H1 (cell line): ENCODE measurements around the gene KCNMA1.

Experiments used
- CHD2 ChIP-seq: IDR thresholded peaks from 2 replicates; pipeline ENCODE4 v1.6.1; 2012; ENCODE audit warnings: low read length, improper control_type of control experiment
- CREB1 ChIP-seq: IDR thresholded peaks from 2 replicates; pipeline ENCODE4 v1.6.1; 2012; ENCODE audit warnings: inconsistent platforms
- HDAC6 ChIP-seq: IDR thresholded peaks from one replicate; pipeline ENCODE4 v1.7.1; 2012; ENCODE audit warnings: low read depth, mild to moderate bottlenecking, inconsistent platforms, low read length, moderate library complexity
- JUND ChIP-seq: IDR thresholded peaks from 2 replicates; pipeline ENCODE4 v1.6.1; 2011; ENCODE audit warnings: mild to moderate bottlenecking, improper control_type of control experiment, low read length
- MAX ChIP-seq: IDR thresholded peaks from 2 replicates; pipeline ENCODE4 v1.6.1; 2012; ENCODE audit warnings: inconsistent platforms
- PHF8 ChIP-seq: fragments of 200-600 bp; sonication (generic); conservative IDR thresholded peaks from 2 replicates; pipeline ENCODE4 v1.7.1; 2012; ENCODE audit warnings: low read depth, mild to moderate bottlenecking, inconsistent platforms, low read length, moderate library complexity
- POLR2A ChIP-seq, 2 experiments: IDR thresholded peaks; 1 replicate in 1 of 2; 2 replicates in 1 of 2; pipeline ENCODE4 v1.6.1; 2011; ENCODE audit warnings: low read depth in 2 of 2, low read length in 2 of 2, mild to moderate bottlenecking in 2 of 2; ENCODE audit errors: control extremely low read depth in 1 of 2
- TEAD4 ChIP-seq: IDR thresholded peaks from 2 replicates; pipeline ENCODE4 v1.6.1; 2012; ENCODE audit warnings: low read depth, low read length, inconsistent platforms, mixed read lengths
- TF ChIP-seq, protein P1 (sequence below), 3 experiments: IDR thresholded peaks; 1 replicate in 2 of 3; 2 replicates in 1 of 3; pipeline versions ENCODE4 v1.5.1 to v1.6.1; 2011; ENCODE audit warnings: low read length in 3 of 3, mild to moderate bottlenecking in 3 of 3, inconsistent platforms in 2 of 3, low read depth in 1 of 3, moderate library complexity in 1 of 3; ENCODE audit not compliant: insufficient read depth in 1 of 3; ENCODE audit errors: control extremely low read depth in 1 of 3
- TF ChIP-seq, protein P2 (sequence below): fragments of 300-600 bp; sonication (generic); IDR thresholded peaks from 2 replicates; pipeline ENCODE4 v1.7.1; 2012; ENCODE audit warnings: low read length, moderate library complexity, mild to moderate bottlenecking, inconsistent platforms; ENCODE audit not compliant: insufficient replicate concordance
- TF ChIP-seq, protein P3 (sequence below): IDR thresholded peaks from 2 replicates; pipeline ENCODE4 v1.6.1; 2011; ENCODE audit warnings: low read depth, mild to moderate bottlenecking, low read length; ENCODE audit not compliant: insufficient read depth
- TF ChIP-seq, protein P4 (sequence below): IDR thresholded peaks from 2 replicates; pipeline ENCODE4 v1.6.1; 2012; ENCODE audit warnings: low read length, inconsistent platforms

GRCh38 chr10:76946270-76946669, 691.3 kb downstream of the KCNMA1 start:
- TF ChIP-seq, protein P1, sequence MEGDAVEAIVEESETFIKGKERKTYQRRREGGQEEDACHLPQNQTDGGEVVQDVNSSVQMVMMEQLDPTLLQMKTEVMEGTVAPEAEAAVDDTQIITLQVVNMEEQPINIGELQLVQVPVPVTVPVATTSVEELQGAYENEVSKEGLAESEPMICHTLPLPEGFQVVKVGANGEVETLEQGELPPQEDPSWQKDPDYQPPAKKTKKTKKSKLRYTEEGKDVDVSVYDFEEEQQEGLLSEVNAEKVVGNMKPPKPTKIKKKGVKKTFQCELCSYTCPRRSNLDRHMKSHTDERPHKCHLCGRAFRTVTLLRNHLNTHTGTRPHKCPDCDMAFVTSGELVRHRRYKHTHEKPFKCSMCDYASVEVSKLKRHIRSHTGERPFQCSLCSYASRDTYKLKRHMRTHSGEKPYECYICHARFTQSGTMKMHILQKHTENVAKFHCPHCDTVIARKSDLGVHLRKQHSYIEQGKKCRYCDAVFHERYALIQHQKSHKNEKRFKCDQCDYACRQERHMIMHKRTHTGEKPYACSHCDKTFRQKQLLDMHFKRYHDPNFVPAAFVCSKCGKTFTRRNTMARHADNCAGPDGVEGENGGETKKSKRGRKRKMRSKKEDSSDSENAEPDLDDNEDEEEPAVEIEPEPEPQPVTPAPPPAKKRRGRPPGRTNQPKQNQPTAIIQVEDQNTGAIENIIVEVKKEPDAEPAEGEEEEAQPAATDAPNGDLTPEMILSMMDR (IDR thresholded peaks at IDR 0.05; ENCODE audit: control extremely low read depth in 1 of 3, insufficient read depth in 1 of 3, low read depth in 1 of 3, low read length in 3 of 3): no peak
- TF ChIP-seq PHF8: no peak
- TF ChIP-seq POLR2A (IDR thresholded peaks at IDR 0.05; ENCODE audit: control extremely low read depth in 1 of 2, low read depth in 2 of 2, low read length in 2 of 2): no peak
- TF ChIP-seq, protein P2, sequence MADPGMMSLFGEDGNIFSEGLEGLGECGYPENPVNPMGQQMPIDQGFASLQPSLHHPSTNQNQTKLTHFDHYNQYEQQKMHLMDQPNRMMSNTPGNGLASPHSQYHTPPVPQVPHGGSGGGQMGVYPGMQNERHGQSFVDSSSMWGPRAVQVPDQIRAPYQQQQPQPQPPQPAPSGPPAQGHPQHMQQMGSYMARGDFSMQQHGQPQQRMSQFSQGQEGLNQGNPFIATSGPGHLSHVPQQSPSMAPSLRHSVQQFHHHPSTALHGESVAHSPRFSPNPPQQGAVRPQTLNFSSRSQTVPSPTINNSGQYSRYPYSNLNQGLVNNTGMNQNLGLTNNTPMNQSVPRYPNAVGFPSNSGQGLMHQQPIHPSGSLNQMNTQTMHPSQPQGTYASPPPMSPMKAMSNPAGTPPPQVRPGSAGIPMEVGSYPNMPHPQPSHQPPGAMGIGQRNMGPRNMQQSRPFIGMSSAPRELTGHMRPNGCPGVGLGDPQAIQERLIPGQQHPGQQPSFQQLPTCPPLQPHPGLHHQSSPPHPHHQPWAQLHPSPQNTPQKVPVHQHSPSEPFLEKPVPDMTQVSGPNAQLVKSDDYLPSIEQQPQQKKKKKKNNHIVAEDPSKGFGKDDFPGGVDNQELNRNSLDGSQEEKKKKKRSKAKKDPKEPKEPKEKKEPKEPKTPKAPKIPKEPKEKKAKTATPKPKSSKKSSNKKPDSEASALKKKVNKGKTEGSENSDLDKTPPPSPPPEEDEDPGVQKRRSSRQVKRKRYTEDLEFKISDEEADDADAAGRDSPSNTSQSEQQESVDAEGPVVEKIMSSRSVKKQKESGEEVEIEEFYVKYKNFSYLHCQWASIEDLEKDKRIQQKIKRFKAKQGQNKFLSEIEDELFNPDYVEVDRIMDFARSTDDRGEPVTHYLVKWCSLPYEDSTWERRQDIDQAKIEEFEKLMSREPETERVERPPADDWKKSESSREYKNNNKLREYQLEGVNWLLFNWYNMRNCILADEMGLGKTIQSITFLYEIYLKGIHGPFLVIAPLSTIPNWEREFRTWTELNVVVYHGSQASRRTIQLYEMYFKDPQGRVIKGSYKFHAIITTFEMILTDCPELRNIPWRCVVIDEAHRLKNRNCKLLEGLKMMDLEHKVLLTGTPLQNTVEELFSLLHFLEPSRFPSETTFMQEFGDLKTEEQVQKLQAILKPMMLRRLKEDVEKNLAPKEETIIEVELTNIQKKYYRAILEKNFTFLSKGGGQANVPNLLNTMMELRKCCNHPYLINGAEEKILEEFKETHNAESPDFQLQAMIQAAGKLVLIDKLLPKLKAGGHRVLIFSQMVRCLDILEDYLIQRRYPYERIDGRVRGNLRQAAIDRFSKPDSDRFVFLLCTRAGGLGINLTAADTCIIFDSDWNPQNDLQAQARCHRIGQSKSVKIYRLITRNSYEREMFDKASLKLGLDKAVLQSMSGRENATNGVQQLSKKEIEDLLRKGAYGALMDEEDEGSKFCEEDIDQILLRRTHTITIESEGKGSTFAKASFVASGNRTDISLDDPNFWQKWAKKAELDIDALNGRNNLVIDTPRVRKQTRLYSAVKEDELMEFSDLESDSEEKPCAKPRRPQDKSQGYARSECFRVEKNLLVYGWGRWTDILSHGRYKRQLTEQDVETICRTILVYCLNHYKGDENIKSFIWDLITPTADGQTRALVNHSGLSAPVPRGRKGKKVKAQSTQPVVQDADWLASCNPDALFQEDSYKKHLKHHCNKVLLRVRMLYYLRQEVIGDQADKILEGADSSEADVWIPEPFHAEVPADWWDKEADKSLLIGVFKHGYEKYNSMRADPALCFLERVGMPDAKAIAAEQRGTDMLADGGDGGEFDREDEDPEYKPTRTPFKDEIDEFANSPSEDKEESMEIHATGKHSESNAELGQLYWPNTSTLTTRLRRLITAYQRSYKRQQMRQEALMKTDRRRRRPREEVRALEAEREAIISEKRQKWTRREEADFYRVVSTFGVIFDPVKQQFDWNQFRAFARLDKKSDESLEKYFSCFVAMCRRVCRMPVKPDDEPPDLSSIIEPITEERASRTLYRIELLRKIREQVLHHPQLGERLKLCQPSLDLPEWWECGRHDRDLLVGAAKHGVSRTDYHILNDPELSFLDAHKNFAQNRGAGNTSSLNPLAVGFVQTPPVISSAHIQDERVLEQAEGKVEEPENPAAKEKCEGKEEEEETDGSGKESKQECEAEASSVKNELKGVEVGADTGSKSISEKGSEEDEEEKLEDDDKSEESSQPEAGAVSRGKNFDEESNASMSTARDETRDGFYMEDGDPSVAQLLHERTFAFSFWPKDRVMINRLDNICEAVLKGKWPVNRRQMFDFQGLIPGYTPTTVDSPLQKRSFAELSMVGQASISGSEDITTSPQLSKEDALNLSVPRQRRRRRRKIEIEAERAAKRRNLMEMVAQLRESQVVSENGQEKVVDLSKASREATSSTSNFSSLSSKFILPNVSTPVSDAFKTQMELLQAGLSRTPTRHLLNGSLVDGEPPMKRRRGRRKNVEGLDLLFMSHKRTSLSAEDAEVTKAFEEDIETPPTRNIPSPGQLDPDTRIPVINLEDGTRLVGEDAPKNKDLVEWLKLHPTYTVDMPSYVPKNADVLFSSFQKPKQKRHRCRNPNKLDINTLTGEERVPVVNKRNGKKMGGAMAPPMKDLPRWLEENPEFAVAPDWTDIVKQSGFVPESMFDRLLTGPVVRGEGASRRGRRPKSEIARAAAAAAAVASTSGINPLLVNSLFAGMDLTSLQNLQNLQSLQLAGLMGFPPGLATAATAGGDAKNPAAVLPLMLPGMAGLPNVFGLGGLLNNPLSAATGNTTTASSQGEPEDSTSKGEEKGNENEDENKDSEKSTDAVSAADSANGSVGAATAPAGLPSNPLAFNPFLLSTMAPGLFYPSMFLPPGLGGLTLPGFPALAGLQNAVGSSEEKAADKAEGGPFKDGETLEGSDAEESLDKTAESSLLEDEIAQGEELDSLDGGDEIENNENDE: no peak
- no peak for TF ChIP-seq HDAC6
- no peak for TF ChIP-seq JUND
- no peak for TF ChIP-seq TEAD4
- TF ChIP-seq CREB1: no peak
- TF ChIP-seq, protein P3, sequence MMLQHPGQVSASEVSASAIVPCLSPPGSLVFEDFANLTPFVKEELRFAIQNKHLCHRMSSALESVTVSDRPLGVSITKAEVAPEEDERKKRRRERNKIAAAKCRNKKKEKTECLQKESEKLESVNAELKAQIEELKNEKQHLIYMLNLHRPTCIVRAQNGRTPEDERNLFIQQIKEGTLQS: no peak
- TF ChIP-seq, protein P4, sequence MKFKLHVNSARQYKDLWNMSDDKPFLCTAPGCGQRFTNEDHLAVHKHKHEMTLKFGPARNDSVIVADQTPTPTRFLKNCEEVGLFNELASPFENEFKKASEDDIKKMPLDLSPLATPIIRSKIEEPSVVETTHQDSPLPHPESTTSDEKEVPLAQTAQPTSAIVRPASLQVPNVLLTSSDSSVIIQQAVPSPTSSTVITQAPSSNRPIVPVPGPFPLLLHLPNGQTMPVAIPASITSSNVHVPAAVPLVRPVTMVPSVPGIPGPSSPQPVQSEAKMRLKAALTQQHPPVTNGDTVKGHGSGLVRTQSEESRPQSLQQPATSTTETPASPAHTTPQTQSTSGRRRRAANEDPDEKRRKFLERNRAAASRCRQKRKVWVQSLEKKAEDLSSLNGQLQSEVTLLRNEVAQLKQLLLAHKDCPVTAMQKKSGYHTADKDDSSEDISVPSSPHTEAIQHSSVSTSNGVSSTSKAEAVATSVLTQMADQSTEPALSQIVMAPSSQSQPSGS: no peak
- TF ChIP-seq MAX: no peak
- no peak for TF ChIP-seq CHD2
